Mammary epithelial cell (primary cell): ENCODE results near the gene CYP4F22.

Experiments
- EZH2 ChIP-seq: IDR thresholded peaks from 2 replicates; pipeline ENCODE4 v1.6.1; 2012; ENCODE audit warnings: low read length, inconsistent platforms, borderline replicate concordance
- TF ChIP-seq, protein P1 (sequence below), 2 donors: IDR thresholded peaks in 1 of 2; conservative IDR thresholded peaks in 1 of 2; 2 replicates each; pipeline ENCODE4 v1.5.1; 2011 to 2012; ENCODE audit warnings: inconsistent platforms in 2 of 2, low read length in 2 of 2, mild to moderate bottlenecking in 2 of 2, control low read depth in 1 of 2, low read depth in 1 of 2; ENCODE audit not compliant: insufficient read depth in 1 of 2; ENCODE audit errors: extremely low read depth in 1 of 2

DNA sequence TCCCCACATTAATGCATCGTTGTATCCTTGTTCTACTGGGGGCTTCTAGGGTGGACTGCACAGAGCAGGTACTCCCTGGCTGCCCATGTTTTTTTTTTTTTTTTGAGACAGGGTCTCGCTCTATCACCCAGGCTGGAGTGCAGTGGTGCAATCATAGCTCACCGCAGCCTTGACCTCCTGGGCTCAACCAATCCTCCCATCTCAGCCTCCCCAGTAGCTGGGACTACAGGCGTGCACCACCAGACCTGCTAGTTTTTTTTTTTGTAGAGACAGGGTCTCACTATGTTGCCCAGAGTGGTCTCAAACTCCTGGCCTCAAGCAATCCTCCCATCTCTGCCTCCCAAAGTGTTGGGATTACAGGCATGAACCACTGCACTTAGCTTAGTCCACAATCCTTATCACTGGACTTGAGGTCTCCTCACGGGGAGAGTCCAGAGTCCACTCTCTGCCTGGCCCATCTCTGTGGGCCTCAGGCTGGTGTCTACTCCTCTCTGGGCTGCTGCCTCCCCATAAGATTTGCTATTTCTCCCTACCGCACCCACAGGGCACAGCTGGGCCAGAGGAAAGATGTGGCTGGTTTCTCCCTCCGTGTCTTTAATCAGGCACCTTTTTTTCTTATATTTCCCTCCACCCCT is 56.3 kb downstream of the CYP4F22 start:
- TF ChIP-seq, protein P1, sequence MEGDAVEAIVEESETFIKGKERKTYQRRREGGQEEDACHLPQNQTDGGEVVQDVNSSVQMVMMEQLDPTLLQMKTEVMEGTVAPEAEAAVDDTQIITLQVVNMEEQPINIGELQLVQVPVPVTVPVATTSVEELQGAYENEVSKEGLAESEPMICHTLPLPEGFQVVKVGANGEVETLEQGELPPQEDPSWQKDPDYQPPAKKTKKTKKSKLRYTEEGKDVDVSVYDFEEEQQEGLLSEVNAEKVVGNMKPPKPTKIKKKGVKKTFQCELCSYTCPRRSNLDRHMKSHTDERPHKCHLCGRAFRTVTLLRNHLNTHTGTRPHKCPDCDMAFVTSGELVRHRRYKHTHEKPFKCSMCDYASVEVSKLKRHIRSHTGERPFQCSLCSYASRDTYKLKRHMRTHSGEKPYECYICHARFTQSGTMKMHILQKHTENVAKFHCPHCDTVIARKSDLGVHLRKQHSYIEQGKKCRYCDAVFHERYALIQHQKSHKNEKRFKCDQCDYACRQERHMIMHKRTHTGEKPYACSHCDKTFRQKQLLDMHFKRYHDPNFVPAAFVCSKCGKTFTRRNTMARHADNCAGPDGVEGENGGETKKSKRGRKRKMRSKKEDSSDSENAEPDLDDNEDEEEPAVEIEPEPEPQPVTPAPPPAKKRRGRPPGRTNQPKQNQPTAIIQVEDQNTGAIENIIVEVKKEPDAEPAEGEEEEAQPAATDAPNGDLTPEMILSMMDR (conservative IDR thresholded peaks at IDR 0.05 in 1 of 2, IDR thresholded peaks at IDR 0.05 in 1 of 2; ENCODE audit: extremely low read depth in 1 of 2, insufficient read depth in 1 of 2, low read depth in 1 of 2, low read length in 2 of 2): no peak
- no peak for TF ChIP-seq EZH2
